ENCODE results near the gene CNNM4.

DNA sequence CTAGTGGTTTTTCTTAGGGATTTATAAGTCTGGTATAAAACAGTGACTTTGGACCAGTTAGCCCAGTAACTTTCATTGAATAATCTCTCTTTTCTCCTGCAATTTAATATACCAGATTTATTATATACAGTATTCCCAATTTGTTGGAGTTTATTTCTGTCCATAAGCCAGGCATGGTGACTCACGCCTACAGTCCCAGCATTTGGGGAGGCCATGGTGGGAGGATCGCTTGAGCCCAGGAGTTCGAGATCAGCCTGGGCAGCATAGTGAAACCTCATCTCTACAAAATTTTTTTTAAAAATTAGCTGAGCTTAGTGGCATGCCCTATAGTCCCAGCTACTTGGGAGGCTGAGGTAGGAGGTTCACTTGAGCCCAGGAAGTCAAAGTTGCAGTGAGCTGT, 26.7 kb downstream of the CNNM4 start:
- TF ChIP-seq, protein P1, sequence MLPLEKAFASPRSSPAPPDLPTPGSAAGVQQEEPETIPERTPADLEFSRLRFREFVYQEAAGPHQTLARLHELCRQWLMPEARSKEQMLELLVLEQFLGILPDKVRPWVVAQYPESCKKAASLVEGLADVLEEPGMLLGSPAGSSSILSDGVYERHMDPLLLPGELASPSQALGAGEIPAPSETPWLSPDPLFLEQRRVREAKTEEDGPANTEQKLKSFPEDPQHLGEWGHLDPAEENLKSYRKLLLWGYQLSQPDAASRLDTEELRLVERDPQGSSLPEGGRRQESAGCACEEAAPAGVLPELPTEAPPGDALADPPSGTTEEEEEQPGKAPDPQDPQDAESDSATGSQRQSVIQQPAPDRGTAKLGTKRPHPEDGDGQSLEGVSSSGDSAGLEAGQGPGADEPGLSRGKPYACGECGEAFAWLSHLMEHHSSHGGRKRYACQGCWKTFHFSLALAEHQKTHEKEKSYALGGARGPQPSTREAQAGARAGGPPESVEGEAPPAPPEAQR (CRISPR knock-in tag; IDR thresholded peaks at IDR 0.05) = no peak
- TF ChIP-seq SP1 (CRISPR knock-in tag; conservative IDR thresholded peaks at IDR 0.05) (no peak), PRRX2 (CRISPR knock-in tag; IDR thresholded peaks at IDR 0.05) (no peak), TEAD4 (CRISPR knock-in tag; IDR thresholded peaks at IDR 0.05) (no peak), ZNF423 (CRISPR knock-in tag; IDR thresholded peaks at IDR 0.05) (no peak), ZNF232 (CRISPR knock-in tag; IDR thresholded peaks at IDR 0.05) (no peak), SOX15 (CRISPR knock-in tag; IDR thresholded peaks at IDR 0.05) (no peak), ESRRA (CRISPR knock-in tag; IDR thresholded peaks at IDR 0.05; ENCODE audit: borderline replicate concordance) (no peak), TP53 (CRISPR knock-in tag; IDR thresholded peaks at IDR 0.05) (no peak)
- TF ChIP-seq, protein P2, sequence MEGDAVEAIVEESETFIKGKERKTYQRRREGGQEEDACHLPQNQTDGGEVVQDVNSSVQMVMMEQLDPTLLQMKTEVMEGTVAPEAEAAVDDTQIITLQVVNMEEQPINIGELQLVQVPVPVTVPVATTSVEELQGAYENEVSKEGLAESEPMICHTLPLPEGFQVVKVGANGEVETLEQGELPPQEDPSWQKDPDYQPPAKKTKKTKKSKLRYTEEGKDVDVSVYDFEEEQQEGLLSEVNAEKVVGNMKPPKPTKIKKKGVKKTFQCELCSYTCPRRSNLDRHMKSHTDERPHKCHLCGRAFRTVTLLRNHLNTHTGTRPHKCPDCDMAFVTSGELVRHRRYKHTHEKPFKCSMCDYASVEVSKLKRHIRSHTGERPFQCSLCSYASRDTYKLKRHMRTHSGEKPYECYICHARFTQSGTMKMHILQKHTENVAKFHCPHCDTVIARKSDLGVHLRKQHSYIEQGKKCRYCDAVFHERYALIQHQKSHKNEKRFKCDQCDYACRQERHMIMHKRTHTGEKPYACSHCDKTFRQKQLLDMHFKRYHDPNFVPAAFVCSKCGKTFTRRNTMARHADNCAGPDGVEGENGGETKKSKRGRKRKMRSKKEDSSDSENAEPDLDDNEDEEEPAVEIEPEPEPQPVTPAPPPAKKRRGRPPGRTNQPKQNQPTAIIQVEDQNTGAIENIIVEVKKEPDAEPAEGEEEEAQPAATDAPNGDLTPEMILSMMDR (IDR thresholded peaks at IDR 0.05) = no peak
- TF ChIP-seq, protein P3, sequence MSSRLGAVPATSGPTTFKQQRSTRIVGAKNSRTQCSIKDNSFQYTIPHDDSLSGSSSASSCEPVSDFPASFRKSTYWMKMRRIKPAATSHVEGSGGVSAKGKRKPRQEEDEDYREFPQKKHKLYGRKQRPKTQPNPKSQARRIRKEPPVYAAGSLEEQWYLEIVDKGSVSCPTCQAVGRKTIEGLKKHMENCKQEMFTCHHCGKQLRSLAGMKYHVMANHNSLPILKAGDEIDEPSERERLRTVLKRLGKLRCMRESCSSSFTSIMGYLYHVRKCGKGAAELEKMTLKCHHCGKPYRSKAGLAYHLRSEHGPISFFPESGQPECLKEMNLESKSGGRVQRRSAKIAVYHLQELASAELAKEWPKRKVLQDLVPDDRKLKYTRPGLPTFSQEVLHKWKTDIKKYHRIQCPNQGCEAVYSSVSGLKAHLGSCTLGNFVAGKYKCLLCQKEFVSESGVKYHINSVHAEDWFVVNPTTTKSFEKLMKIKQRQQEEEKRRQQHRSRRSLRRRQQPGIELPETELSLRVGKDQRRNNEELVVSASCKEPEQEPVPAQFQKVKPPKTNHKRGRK (CRISPR knock-in tag; IDR thresholded peaks at IDR 0.05; ENCODE audit: borderline replicate concordance) = no peak
- TF ChIP-seq, protein P4, sequence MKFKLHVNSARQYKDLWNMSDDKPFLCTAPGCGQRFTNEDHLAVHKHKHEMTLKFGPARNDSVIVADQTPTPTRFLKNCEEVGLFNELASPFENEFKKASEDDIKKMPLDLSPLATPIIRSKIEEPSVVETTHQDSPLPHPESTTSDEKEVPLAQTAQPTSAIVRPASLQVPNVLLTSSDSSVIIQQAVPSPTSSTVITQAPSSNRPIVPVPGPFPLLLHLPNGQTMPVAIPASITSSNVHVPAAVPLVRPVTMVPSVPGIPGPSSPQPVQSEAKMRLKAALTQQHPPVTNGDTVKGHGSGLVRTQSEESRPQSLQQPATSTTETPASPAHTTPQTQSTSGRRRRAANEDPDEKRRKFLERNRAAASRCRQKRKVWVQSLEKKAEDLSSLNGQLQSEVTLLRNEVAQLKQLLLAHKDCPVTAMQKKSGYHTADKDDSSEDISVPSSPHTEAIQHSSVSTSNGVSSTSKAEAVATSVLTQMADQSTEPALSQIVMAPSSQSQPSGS (CRISPR knock-in tag; IDR thresholded peaks at IDR 0.05; ENCODE audit: borderline replicate concordance, low read depth) = no peak
- TF ChIP-seq, protein P5, sequence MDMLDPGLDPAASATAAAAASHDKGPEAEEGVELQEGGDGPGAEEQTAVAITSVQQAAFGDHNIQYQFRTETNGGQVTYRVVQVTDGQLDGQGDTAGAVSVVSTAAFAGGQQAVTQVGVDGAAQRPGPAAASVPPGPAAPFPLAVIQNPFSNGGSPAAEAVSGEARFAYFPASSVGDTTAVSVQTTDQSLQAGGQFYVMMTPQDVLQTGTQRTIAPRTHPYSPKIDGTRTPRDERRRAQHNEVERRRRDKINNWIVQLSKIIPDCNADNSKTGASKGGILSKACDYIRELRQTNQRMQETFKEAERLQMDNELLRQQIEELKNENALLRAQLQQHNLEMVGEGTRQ (CRISPR knock-in tag; IDR thresholded peaks at IDR 0.05) = no peak
- TF ChIP-seq, protein P6, sequence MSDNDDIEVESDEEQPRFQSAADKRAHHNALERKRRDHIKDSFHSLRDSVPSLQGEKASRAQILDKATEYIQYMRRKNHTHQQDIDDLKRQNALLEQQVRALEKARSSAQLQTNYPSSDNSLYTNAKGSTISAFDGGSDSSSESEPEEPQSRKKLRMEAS (CRISPR knock-in tag; IDR thresholded peaks at IDR 0.05) = no peak

Data from WTC11 (cell line).